Calu3 (cell line): ENCODE measurements around the gene WNK1. TPM values are rescaled to one million over a fixed set of nuclear protein-coding genes. Genes with fewer than 3 reads are reported as not detected.

Source experiments
- BruUV-seq: library from RNA; stranded (reverse); fragments of 400-500 nt; replicated peaks from 2 replicates; lab custom pipeline; 2021; lab: Mats Ljungman, UMichigan
- CTCF ChIA-PET: fragments of 300-600 bp; sonication (Branson Sonifier 250); formaldehyde crosslinking; loops from one replicate; lab custom pipeline; 2022; ENCODE audit warnings: antibody characterized with exemption; lab: Charles Lee
- DNase-seq: peaks from one replicate; pipeline ENCODE4 v3.0.0; 2022
- H3K27ac Mint-ChIP-seq: one replicate; pipeline ENCODE4 v1.8.0; 2022; ENCODE audit warnings: mixed read lengths; ENCODE audit not compliant: unreplicated experiment
- H3K27me3 Mint-ChIP-seq: one replicate; pipeline ENCODE4 v1.8.0; 2022; ENCODE audit warnings: mixed read lengths; ENCODE audit not compliant: unreplicated experiment
- H3K36me3 Mint-ChIP-seq: one replicate; pipeline ENCODE4 v1.8.0; 2022; ENCODE audit warnings: mild to moderate bottlenecking, moderate library complexity, mixed read lengths; ENCODE audit not compliant: insufficient read depth, unreplicated experiment
- H3K4me1 Mint-ChIP-seq: one replicate; pipeline ENCODE4 v1.8.0; 2022; ENCODE audit warnings: mild to moderate bottlenecking, low read depth, mixed read lengths; ENCODE audit not compliant: unreplicated experiment
- H3K4me3 Mint-ChIP-seq: one replicate; pipeline ENCODE4 v1.8.0; 2022; ENCODE audit warnings: mild to moderate bottlenecking, low read depth, moderate library complexity, mixed read lengths; ENCODE audit not compliant: unreplicated experiment
- H3K9me3 Mint-ChIP-seq: one replicate; pipeline ENCODE4 v1.8.0; 2022; ENCODE audit warnings: low read depth, mixed read lengths; ENCODE audit not compliant: unreplicated experiment
- intact Hi-C: fragments of 100-400 bp; cut with micrococcal nuclease; formaldehyde crosslinking; loops from one replicate; pipeline ENCODE4 v1.10.0; 2022; ENCODE audit not compliant: unreplicated experiment
- total RNA-seq: library from RNA; stranded (reverse); gene quantifications from 2 replicates; pipeline ENCODE4 v1.2.3, GENCODE V29; 2022
- TF ChIP-seq, protein P1 (sequence below): fragments of 200-600 bp; IDR thresholded peaks from one replicate; pipeline ENCODE4 v1.8.0; 2022; ENCODE audit warnings: antibody characterized with exemption; ENCODE audit not compliant: unreplicated experiment

Gene WNK1
- total RNA-seq, 1 experiment from 2014 or later: 107 TPM

DNA sequence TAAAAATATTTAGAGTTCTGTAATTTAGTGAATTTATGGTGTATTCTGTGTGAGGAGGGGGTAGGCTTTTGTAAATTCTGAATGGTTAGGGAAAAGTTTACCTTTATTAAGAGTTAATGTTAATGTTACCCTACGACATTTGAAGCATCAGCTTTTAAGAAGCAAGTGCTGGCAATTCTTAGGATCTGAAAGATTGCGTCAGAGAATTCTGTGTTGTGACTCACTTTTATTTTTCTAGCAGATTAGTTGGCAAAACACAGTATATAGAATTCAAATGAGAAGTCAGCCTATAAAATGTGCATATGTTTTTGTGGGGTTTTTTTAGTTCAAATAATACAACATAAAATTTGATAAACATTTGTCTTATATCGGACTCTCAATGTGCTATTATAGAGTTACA is 99.5 kb downstream of the WNK1 start:
- Mint-ChIP-seq H3K4me1 (no peaks in the 10 kb centered on the region), H3K27me3 (no peaks in the 10 kb centered on the region), H3K36me3 (no peaks in the 10 kb centered on the region), H3K27ac (no peak overlapping the region), H3K4me3 (no peak overlapping the region), H3K9me3 (no peaks in the 10 kb centered on the region)
- TF ChIP-seq, protein P1, sequence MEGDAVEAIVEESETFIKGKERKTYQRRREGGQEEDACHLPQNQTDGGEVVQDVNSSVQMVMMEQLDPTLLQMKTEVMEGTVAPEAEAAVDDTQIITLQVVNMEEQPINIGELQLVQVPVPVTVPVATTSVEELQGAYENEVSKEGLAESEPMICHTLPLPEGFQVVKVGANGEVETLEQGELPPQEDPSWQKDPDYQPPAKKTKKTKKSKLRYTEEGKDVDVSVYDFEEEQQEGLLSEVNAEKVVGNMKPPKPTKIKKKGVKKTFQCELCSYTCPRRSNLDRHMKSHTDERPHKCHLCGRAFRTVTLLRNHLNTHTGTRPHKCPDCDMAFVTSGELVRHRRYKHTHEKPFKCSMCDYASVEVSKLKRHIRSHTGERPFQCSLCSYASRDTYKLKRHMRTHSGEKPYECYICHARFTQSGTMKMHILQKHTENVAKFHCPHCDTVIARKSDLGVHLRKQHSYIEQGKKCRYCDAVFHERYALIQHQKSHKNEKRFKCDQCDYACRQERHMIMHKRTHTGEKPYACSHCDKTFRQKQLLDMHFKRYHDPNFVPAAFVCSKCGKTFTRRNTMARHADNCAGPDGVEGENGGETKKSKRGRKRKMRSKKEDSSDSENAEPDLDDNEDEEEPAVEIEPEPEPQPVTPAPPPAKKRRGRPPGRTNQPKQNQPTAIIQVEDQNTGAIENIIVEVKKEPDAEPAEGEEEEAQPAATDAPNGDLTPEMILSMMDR: no peak
- intact Hi-C loops: no loop called here
- BruUV-seq: no TSS peak
- CTCF ChIA-PET: interaction anchor here (0.6 kb wide), 1 partner anchor 731 kb away, joined by 3 read pairs; no protein-coding TSS in a partner anchor
- no peak for DNase-seq

DNA sequence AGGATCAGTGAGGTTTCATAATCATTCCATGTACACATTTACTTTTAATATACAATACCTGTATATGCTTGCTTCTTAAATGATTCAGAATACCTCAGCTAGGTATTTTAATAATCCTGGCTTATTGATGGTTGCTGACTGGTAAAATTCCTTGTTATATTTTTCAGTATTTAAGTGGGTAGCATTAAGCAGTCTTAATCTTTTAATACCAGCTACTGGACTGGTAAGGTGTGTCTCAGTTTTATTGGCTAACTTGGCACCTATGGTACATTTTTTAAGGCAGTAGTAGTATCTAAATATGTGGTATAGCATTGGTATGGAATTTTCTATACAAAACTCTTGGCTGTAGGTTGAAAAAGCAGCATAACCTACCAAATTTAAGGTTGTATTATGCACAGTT is 100.5 kb downstream of the WNK1 start:
- no TSS peak for BruUV-seq
- Mint-ChIP-seq H3K36me3 (no peaks in the 10 kb centered on the region), H3K9me3 (no peaks in the 10 kb centered on the region), H3K27ac (no peak overlapping the region), H3K4me3 (no peak overlapping the region), H3K27me3 (no peaks in the 10 kb centered on the region), H3K4me1 (no peaks in the 10 kb centered on the region)
- DNase-seq: no peak
- intact Hi-C loops: no loop called here
- TF ChIP-seq, protein P1: no peak
- CTCF ChIA-PET: no interaction called here

DNA sequence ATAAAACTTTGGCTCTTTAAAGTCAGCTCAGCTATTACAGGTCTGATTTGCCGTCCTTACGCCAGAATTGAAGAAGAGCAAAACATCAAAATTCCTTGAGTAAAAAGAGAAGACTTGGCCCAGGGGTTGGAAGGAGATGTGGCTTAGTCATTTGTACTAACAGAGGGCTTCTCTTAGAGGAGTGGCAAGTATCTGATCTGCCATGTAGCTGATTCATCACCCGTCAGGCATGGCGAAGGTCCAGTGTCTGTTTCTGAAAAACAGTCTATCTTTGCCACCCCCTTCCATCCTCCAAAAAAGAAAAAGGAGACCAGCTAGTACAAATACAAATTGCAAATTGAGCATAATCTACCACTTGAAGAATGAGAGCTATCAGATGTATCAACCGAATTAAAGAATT is 105.2 kb downstream of the WNK1 start:
- TF ChIP-seq, protein P1: no peak
- no TSS peak for BruUV-seq
- Mint-ChIP-seq H3K9me3 (no peaks in the 10 kb centered on the region), H3K36me3 (peaks cover 5% of the 10 kb centered on the region), H3K4me3 (no peak overlapping the region), H3K4me1 (no peaks in the 10 kb centered on the region), H3K27ac (no peak overlapping the region), H3K27me3 (no peaks in the 10 kb centered on the region)
- intact Hi-C loops: no loop called here
- DNase-seq: no peak
- CTCF ChIA-PET: no interaction called here

DNA sequence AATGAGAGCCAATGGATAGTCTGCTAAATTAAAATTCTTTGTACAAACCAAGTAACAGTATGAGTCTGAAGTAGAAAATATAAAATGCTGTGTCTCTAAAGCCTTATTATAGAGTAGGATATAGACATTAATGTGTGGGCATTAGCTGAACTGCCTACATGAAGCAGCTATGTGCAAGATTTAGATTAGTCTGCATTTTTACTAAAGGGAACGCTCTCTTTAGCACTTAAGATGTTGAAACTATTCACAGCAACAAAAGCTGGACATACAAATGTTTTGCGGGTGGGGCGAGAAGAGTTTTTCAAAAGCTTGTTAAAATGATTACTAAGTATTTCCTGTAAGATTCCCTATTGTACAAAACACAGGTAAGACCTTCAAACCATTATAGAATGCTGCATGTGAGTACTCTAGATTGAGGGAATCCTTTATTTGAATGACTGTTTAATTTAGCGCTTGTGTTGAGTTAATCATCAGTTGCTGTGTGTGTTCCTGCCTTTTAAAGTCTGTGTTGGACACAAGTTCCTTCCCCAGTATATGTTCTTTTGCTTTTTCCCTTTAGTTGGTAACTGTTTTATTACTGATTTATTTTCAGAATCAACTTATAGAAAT is 110.0 kb downstream of the WNK1 start:
- H3K9me3 Mint-ChIP-seq: no peaks in the 10 kb centered on the region
- H3K36me3 Mint-ChIP-seq: peaks cover 5% of the 10 kb centered on the region
- no peaks in the 10 kb centered on the region for H3K4me1 Mint-ChIP-seq
- BruUV-seq: no TSS peak
- H3K27me3 Mint-ChIP-seq: no peaks in the 10 kb centered on the region
- intact Hi-C loops: no loop called here
- CTCF ChIA-PET: no interaction called here
- no peak overlapping the region for H3K4me3 Mint-ChIP-seq
- no peak for DNase-seq
- no peak overlapping the region for H3K27ac Mint-ChIP-seq
- TF ChIP-seq, protein P1: no peak
